Lung (tissue), 12 donors: Measurements from ENCODE around the gene UNC93B1. TPM values are rescaled to one million over a fixed set of nuclear protein-coding genes. Genes with fewer than 3 reads are reported as not detected.
A peak's percentile ranks its signal among the peaks of the same experiment; 100 is the strongest.

ENCODE experiments used
- ATAC-seq: fragments of 200-7000 bp; cut with Tn5 transposase; one replicate; pipeline ENCODE4 v1.9.1; 2020; ENCODE audit warnings: moderate number of reproducible peaks; ENCODE audit not compliant: insufficient read depth, low FRiP score
- DNase-seq, 3 donors: peaks; one replicate each; pipeline ENCODE4 v3.0.0-alpha.2; 2013 to 2017
- H3K27ac ChIP-seq, 2 donors: one replicate each; pipeline ENCODE4 v1.5.1; 2013; ENCODE audit warnings: mild to moderate bottlenecking in 2 of 2, moderate library complexity in 2 of 2, control low read depth in 1 of 2, inconsistent platforms in 1 of 2, low read depth in 1 of 2, low read length in 1 of 2
- H3K27me3 ChIP-seq, 3 donors: one replicate each; pipeline ENCODE4 v1.5.1; 2013; ENCODE audit warnings: low read length in 2 of 3; ENCODE audit not compliant: control insufficient read depth in 3 of 3, insufficient read depth in 3 of 3
- H3K36me3 ChIP-seq, 4 donors: one replicate each; pipeline ENCODE4 v1.5.1; 2013; ENCODE audit warnings: low read length in 4 of 4, mild to moderate bottlenecking in 1 of 4, moderate library complexity in 1 of 4; ENCODE audit not compliant: control insufficient read depth in 4 of 4, insufficient read depth in 4 of 4
- H3K4me1 ChIP-seq, 5 donors: one replicate each; pipeline ENCODE4 v1.5.1; 2013; ENCODE audit warnings: low read length in 5 of 5, mild to moderate bottlenecking in 2 of 5, moderate library complexity in 1 of 5; ENCODE audit not compliant: control insufficient read depth in 5 of 5, insufficient read depth in 5 of 5
- H3K4me3 ChIP-seq: one replicate; pipeline ENCODE4 v1.5.1; 2013; ENCODE audit warnings: mild to moderate bottlenecking, control low read depth, moderate library complexity
- H3K9ac ChIP-seq, 2 donors: one replicate each; pipeline ENCODE4 v1.5.1; 2013; ENCODE audit warnings: low read length in 2 of 2, control low read depth in 1 of 2; ENCODE audit not compliant: insufficient read depth in 1 of 2
- H3K9me3 ChIP-seq, 4 donors: one replicate each; pipeline ENCODE4 v1.5.1; 2013; ENCODE audit warnings: low read length in 3 of 4, mild to moderate bottlenecking in 1 of 4, moderate library complexity in 1 of 4; ENCODE audit not compliant: control insufficient read depth in 4 of 4, insufficient read depth in 3 of 4
- CTCF ChIP-seq: IDR thresholded peaks from 2 replicates; pipeline ENCODE4 v1.5.1; 2012; ENCODE audit warnings: mild to moderate bottlenecking; ENCODE audit errors: control extremely low read depth, extremely low read depth
- WGBS, 2 donors: extraction: QIAGEN DNeasy Blood & Tissue Kit; methylation state at CpG; one replicate each; pipeline ENCODE4 v1.1.7; 2013; 5-methylcytosine and 5-hydroxymethylcytosine counted together
- polyA plus RNA-seq, 2 donors: library from polyadenylated mRNA; stranded (reverse); fragments of 200-250 nt; gene quantifications; one replicate each; pipeline ENCODE4 v1.2.1, GENCODE V29; 2013
- total RNA-seq, 2 donors: library from RNA; depleted of rRNA in 1 of 2; stranded (reverse); fragments of >200 nt in 1 of 2; gene quantifications; one replicate each; pipeline ENCODE4 v1.2.1, GENCODE V29; 2014 to 2021
- donor health status: control.
- donor health status: control.
- donor health status: Bipolar disorder and iron deficiency.
- donor health status: healthy.
- donor health status: DM: yes; HTN: yes; CAD: no.

Gene UNC93B1
- total and polyA plus RNA-seq, 4 donors = 44.3 to 124 (median 87.8) TPM

GRCh38 chr11:68030318-68031143 is 26.6 kb upstream of the UNC93B1 start, which contains the start of gene NDUFS8:
TSS of gene NDUFS8 (plus strand) at chr11:68030681. CDS start at chr11:68032152, 1,471 bp downstream.
- TF ChIP-seq CTCF = no peak
- DNase-seq = peak; percentile 98 to 100 (median 99)
- Histone ChIP-seq H3K4me3 (peak within 1 kb of the TSS; percentile 89), H3K36me3 (peaks cover 0 to 24% (median 12%) of the 10 kb centered on the region in 4 donors), H3K9ac (peak within 1 kb of the TSS; percentile 67 to 75), H3K9me3 (no peaks in the 10 kb centered on the region), H3K4me1 (peaks cover 8 to 15% (median 12%) of the 10 kb centered on the region in 5 donors), H3K27me3 (no peaks in the 10 kb centered on the region), H3K27ac (peak within 1 kb of the TSS; percentile 92 to 93)
- ATAC-seq = peak; percentile 97
- 0 to 1% methylated on average over 56 of the region's 56 CpGs for WGBS, 2 donors

GRCh38 chr11:68028802-68029545 is 25.1 kb upstream of the UNC93B1 start:
- H3K4me1 ChIP-seq = peaks cover 8 to 15% (median 12%) of the 10 kb centered on the region in 5 donors
- ATAC-seq (no peak), DNase-seq (no peak)
- 55 to 83% methylated on average over 12 of the region's 12 CpGs for WGBS, 2 donors
- H3K27me3 ChIP-seq = no peaks in the 10 kb centered on the region
- TF ChIP-seq CTCF = no peak
- peaks cover 0 to 7% (median under 1%) of the 10 kb centered on the region in 4 donors for H3K9me3 ChIP-seq
- no peak overlapping the region for H3K4me3 ChIP-seq
- no peak overlapping the region for H3K27ac ChIP-seq
- H3K36me3 ChIP-seq = peaks cover 0 to 25% (median 16%) of the 10 kb centered on the region in 4 donors
- no peak overlapping the region for H3K9ac ChIP-seq

GRCh38 chr11:68027667-68028066 is 23.8 kb upstream of the UNC93B1 start:
- no peak for DNase-seq
- no peak overlapping the region for H3K9ac ChIP-seq
- peaks cover 0 to 17% (median 12%) of the 10 kb centered on the region in 4 donors for H3K36me3 ChIP-seq
- no peak for ATAC-seq
- H3K4me1 ChIP-seq = peaks cover 7 to 15% (median 8%) of the 10 kb centered on the region in 5 donors
- H3K9me3 ChIP-seq = peaks cover 0 to 7% (median under 1%) of the 10 kb centered on the region in 4 donors
- no peak for TF ChIP-seq CTCF
- no peaks in the 10 kb centered on the region for H3K27me3 ChIP-seq
- no peak overlapping the region for H3K4me3 ChIP-seq
- WGBS, 2 donors = 95% methylated on average over 20 to 21 of the region's 21 CpGs
- H3K27ac ChIP-seq = no peak overlapping the region
